Embryonic facial prominence (tissue), 1 donor: ENCODE results near the gene AK5.

ENCODE experiments used
- DNase-seq: peaks from one replicate; pipeline ENCODE4 v3.0.0-alpha.2; 2016; ENCODE audit errors: extremely low spot score

AK5 gene

DNA sequence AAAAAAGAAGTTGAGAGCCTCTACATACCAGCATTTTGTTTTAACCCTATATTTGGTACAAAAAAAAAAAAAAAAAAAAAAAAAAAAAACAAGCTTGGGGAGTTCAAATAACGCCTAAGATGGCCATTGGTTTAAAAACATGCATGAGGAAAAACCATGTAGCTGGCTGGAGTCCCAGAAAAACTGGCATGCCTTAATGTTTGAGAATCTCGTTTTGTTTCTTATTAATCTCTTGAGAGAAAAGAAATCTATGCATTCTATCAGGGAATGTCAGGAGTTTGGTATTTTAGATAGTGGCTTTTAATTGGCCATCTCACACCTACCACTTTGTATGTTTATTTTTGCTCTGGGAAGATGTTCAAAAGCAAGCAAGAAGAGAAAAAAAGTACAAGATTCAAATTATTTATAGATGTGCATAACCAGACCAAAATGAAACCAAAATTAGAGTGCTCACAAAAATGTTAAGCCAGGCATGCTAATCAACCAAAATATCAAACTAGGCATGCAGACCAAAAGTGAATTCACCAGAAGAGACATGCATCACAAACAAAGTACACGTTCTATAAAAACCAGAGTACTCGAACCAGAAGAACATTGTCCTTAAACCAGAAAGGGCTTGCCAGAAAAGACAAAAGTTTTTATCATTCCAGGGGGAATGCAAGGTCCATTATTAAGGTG lies 156.6 kb downstream of the AK5 start:
- no peak for DNase-seq

DNA sequence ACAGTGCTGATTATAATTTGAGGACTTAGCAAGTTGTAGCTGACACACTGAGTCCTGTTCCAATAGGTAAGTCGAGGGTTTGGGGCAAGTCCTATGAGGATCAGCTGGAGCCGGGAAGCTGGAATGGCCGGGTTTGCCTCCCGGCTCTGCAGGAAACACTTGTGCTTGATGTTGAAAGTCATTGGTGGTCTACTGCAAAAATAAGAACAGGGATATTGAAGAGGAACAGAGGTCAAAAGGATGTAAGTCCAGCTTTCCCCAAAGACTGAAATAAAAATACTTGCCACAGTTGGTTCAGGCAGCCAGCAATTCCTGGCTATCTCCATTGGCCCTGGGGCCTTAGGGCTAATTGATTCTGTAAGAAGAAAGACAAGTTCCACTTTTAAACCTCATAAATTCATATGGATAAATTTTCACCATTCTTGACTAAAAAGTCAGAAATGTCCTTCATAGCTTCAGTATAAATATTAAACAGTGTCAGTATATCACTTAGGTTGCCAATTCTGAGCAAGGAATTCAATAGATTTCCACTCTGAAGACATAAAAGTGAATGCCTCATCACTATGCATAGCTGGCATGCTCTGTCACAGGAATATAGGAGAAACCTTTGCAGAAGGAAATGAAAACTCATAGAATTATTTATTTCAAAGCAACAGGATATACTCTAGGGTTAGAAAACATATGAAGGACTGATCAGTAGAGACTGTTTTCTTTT lies 165.2 kb downstream of the AK5 start:
- no peak for DNase-seq

DNA sequence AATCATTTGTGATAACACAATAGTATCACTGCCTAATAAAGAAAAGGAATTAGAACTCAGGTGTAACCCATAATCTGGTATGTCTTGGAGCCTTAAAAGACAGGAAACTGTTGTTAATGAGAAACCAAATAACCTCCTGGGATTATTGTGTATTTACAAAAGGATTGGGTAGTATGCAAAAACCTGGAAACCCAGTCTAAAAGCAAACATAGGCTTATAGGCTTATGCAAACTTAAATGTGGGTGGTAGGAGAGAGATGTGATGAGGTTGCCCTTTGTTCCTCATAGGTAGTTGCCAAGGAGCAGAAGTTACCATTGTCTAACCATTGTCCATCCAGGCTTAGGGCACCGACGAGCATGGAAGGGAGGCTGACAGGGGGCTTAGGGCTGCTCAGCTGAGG lies 165.8 kb downstream of the AK5 start:
- no peak for DNase-seq

DNA sequence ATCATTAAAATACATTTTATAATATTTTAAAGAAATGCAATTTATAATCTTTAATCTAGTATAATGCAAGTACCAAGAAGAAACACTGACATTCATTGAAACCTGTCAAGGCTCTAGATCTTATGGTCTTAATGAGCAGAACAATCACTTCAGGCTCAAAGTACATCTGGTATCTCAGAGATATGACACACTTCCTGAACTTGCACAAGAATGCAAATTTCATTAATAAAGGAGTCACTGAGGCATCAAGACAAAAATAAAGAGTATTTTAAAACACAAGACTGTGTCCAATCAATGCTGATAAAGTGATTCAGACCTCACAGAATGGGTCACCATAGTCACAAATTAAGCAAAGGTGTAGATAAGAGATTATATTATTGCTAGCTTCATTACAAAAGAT lies 178.1 kb downstream of the AK5 start:
- DNase-seq, result no peak

DNA sequence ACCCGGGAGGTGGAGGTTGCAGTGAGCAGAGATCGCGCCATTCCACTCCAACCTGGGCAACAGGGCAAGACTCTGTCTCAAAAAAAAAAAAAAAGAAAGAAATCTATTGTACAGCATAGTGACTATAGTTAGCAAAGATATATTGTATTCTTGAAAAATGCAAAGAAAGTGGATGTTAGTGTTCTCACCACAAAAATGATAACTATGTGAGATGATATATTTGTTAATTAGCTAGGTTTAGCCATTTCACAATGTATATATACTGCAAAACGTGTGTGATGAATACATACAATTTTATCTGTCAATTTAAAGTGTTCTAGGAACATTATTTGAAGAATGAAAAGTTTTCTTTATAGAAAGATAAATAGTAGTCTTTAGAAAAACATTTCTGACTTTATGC lies 179.9 kb downstream of the AK5 start:
- DNase-seq, result no peak

DNA sequence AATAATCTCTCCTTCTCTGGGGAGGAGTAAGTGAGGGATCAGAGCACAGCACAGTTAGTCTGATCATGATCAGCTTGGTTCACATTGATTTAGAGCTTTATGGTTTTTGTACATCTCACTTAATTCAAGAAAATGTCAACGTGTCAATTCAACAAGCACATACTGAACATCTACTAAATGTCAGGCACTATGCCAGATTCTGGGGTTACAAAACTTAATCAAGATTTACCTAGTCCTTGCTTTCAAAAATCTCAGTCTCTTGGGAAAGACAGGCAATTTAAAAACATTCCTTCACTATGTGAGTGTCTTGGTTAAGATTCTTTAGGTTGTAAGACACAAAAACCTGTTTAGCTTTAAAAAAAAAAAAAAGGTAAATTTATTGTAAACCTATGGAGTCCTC lies 181.4 kb downstream of the AK5 start:
- no peak for DNase-seq

DNA sequence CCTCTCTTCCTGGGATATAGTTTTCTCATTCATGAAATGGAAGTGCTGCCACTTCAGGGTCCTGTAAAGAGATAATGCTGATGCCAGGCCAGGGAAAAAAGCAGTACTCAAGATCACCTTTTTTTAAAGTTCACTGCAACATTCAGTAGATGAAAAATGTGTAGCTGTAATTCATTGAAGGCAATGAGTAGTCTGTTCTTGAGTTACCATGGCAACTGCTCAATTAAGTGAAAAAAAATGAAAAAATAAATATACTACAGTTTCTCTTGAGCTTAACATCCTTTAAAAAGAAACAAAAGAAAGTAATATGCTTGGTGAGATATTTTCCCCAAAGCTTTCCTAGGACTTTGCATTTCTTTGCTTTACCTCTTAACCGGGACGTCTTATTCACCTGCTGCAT lies 183.3 kb downstream of the AK5 start:
- DNase-seq, result no peak

DNA sequence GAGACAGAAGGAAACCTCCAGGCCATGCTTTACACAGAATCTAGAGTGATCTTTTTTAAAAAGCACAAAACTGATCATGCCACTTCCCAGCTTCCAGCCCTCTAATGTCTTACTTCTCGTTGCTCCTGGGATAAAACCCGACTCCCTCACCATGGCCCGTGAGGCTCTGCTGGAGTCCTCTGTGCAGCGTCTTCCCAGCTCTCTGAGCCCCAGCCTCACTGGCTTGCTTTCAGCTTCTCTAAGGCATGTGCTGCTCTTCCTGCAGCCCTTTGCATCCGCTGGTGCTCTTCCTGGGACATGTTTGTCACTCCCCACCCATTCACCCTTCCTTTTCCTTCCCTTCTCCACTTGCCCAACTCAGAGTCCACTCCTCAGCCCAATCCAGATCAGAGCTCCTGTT lies 184.1 kb downstream of the AK5 start:
- no peak for DNase-seq

DNA sequence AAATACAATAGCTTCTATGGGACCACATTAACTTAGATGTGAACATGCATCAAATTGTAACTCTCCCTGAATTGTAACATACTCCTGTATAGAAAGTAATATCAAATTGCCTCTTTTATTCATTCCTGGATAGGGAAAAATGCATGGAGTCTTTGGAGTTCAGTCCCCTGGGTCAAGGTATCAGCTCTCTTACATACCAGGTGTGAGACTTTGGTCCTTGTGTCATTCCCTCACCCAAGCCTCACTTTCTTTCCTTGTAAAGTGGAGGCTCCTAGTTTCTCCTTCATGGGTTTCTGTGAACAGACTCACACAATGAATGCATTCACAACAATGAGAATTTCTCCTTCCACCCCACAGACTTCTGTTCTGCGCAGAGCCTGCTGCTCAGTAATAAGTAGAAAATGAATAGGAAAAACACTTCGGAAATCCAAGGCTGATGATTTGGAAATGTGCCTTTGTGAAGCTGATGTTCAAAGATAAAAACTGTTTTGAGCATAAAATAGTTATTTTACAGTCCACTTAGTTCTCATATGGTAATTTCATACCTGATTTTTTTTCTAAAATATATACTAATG lies 185.3 kb downstream of the AK5 start:
- no peak for DNase-seq

DNA sequence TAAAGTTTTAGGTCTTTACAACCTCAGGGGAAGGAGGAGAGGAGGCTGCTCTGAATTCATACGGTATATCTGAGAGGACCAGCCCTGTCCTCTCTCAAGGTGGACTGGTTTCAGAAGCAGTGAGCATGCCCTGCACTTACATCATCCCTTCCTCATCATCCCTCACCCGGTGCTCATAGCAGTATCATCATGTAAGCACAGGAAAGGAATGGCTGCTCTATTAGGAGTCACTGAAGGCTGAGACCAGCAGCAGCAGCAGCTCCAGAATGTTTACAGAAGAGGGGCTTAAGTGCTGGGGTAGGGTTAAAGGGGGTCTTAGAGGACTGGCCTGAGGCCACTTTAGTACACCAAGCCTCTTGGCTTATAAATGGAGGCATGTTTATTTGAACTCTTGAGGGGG lies 185.9 kb downstream of the AK5 start:
- no peak for DNase-seq

DNA sequence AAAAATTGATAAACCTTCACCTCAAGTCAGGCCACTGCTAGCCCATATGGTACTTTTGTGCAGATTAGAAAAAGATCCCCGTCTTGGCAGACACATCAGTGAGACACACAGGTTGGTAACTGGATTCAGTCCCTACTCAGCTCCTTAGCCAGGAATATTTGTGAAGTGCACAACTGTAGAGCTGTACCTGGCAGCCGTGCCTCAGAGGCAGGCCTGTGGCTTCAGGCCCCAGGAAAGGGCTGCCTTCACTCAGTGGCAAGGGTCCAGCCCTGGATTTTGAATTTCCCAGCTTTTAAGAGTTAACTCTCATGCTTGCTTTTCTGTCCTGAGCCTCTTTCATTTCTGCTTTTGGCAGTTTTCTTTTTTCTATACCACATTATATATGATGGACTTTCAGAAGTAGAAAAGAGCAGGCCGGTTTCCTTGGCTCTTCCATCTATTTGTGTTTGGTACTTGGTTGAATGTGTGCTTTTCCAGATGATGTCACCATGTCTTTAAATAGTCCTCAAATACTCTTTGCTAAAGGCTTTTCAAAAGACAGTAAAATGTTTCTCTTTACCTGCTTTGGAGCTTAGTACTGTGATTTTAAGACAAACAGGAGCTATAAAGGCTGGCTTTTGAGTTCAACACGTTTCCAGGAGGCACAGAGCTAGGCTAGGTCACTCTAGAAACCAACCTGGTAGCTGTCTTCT lies 186.6 kb downstream of the AK5 start:
- no peak for DNase-seq

DNA sequence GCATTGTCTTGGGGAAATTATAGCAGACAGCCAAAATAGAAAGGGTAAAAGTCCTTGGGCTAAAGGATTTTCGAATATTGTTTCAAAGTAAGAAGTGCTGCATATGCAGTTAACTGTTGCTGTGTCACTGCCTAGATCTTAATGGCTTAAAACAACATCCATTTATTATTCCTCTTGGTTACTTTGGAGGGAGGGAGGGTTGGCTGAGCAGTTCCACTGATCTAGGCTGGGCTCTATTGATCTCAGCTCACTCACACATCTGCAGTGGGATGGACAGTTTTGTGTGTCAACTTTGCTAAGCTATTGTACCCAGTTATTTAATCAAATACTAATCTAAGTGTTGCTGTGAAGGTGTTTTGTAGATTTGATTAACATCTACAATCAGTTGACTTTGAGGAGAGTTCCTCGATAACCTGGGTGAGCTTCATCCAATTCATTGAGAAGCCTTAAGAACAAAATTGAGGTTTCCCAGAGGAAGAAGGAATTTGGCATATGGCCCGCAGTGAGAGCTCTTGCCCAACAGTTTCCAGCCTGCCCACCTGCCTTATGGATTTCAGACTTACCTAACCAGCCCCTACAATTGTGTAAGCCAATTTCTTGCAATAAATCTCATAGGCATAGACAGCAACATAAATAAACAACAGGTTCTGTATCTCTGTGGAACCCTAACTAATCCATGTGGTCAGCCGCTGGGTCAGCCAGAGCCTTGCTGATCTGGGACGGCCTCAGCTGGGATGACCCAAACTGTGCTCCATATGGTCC lies 187.3 kb downstream of the AK5 start:
- DNase-seq, result no peak

DNA sequence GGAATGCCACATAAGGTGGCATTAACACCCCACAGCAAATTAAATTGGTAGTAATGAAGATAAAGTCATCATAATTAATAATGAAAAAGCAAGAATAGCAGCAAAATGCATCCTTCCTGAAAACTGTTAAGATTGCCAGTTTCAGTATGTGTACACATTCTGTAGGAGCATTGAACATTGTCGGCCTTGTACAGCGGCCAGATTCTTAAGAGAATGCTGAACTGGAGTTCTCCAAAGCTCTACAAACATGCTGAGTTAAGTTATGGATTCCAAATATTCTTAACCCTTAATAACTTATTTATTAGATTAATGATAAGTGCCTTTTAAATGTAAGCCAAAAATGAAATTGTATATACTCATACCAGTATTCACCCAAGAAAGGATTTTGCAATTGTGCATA lies 189.9 kb downstream of the AK5 start:
- no peak for DNase-seq

DNA sequence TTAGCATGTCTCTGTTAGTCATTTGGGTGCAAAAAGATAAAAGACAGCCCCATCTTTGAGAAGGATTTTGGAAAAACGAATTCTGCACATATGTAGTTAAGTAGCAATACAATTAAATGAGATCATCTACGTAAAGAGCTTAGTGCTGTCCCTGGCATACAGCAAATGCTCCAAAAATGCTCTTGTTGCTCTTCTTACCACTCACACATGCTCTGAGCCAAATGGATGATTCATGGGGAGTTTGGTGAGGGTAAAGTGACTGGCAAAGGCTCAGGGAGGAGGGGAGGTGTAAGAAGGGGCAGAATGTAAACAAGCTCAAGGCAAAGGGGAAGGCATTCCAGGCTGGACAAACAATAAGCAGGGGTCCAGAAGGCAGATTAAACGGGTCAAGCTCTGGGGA lies 191.9 kb downstream of the AK5 start:
- DNase-seq, result no peak

DNA sequence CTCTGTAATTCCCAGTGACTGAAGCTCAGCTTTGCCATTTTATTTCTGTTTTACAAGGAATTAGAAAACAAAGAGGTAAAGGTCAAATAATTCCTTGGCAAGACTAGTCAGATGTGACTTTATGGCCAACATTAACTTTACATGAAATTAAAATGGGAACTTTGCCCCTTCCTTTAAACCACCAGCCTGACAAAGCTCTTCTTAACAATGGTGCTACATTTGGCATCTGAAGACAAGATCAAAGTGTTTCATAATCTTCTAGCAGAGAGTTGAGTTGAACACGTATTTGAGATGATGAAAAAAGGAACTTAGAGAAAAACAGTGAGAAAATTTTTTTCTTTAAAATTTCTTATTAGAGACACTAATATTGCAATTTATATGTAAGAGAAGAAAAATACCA lies 193.8 kb downstream of the AK5 start:
- DNase-seq, result no peak

DNA sequence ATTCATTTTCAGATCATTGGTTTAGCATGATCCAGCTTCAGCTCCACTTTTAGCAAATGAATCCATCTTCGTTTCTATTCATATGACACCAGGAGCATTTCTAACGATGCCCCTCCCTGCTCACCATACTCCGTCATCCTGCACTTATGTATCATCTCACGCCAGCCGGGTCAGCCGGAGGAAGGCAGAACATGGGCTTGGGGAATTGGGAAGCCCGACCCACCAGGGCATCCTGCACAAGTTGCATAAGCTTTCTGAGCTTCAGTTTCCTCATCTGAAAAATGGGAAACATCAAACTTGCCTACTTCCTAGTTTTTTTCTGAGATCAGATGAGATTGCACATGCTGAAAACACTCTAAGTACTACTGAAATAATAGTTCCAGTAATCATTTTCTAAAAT lies 194.7 kb downstream of the AK5 start:
- no peak for DNase-seq

DNA sequence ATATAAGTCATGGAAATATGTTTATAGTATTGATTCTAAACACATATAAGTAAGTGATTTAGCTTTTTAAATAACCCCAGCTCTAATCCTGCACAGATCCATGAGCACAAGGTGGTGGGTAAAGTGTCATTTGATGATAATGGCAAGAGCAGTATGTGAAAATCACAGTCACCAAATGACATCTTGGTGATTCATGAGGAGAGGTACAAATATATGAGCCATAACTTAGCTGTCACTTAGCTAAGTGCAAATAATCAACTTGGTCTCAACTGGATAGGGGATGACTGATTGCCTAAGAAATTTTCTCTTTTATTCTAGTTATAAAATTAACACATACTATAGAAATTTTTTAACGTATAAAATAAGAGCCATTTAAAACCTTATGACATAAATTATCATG lies 202.5 kb downstream of the AK5 start:
- DNase-seq, result no peak

DNA sequence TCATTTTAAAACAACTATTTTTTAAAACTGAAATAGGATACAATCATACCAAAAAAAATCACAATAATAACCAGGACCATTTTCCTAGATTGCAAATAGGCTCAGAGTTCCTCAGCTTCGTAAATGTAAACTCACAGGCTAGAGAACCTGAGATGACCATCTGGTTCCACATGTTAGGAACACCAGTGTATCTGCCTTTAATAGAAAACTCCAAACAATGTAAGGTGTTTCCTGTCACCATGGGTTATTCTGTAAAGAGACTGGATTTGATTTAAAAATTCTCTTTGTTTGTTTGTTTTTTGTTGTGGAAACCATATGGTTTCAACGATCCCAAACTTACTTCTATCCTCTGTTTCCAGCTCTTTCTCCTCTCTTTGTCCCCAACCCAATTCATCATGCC lies 203.1 kb downstream of the AK5 start:
- no peak for DNase-seq

DNA sequence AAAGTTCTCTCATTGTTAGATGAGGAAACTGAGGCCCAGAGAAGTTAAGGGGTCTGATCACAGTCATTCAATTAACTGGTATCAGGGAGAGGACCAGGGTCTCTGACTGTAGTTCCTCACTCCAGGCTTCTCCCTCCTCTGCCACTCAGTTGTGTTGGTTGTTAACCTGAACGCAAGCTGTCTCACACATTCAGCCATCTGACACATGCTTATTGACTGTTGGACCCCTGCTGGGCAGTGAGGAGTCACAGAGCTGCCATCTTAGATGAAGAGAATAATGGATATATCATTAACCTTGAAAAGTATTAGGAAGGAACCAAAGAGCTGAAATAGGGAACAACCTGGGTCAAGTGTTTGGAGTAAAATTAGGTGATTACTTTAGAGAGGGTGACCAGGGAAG lies 205.8 kb downstream of the AK5 start:
- DNase-seq, result no peak

DNA sequence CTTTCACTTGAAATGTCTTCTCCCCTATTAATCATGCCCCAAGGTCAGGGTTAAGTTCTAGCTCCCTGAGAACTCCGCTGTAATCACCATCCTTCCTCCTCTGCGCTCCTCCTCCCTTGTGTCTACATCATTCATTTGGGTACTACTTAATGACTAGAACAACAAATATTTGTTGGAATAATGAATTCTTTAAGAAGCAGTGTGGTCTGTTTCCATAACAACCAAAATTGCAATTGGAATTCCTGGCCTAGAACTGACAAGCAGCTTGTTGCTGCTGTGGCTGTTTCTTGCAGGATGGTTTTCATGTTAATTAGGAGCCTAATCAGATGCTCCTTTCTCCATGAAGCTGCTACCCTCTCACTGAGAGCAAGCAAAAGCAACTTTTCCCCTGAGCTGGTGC lies 208.1 kb downstream of the AK5 start:
- no peak for DNase-seq

DNA sequence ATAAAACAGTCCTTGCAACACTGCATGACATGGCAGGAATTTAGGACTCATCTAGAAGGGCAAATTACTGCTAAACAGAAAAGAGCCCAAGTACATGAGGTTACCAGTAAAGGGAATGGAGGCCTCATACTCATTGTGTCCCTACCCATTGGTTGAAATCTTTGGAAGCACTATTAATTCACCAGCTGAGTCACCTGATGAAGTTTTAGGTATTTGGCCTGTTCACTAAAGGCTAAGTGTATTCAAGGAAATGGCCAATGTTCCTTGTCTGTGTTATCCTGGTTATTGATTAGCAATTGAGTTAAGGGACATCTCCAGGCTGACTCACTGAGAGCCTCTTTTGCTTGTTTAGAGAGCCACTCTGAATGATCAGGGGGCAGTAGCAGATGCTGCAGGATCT lies 212.2 kb downstream of the AK5 start:
- no peak for DNase-seq

DNA sequence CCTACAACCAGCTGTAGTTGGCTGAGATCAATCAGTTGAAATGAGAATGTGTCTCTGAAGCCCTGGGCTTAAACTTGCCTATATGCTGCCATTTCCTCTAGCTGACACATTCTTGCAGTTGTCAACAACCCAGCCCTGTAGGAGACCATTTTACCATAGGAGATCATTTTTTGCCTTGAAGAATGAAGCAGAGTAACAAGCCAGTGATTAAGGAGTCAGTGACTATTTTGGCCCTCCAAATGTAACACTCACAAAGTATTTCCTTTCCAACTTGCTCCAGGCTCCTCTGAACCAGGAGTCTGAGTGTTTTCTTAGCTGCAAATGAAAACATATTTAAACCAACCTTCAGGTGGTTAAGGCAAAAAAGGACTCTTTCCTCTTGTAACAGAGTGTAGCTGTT lies 217.1 kb downstream of the AK5 start:
- no peak for DNase-seq
